HG03280 (cell line): ENCODE data around the gene HOXB1.
"Not testable (repeated sequence)": the region's sequence is repeated elsewhere in the genome, so short reads cannot be mapped to it uniquely, and the experiment has no call there.

ENCODE experiments used
- ATAC-seq: cut with Tn5 transposase; IDR thresholded peaks from one replicate; pipeline ENCODE4 v1.9.1; 2021; ENCODE audit warnings: mild to moderate bottlenecking, moderate library complexity; ENCODE audit not compliant: unreplicated experiment

The HOXB1 gene

DNA sequence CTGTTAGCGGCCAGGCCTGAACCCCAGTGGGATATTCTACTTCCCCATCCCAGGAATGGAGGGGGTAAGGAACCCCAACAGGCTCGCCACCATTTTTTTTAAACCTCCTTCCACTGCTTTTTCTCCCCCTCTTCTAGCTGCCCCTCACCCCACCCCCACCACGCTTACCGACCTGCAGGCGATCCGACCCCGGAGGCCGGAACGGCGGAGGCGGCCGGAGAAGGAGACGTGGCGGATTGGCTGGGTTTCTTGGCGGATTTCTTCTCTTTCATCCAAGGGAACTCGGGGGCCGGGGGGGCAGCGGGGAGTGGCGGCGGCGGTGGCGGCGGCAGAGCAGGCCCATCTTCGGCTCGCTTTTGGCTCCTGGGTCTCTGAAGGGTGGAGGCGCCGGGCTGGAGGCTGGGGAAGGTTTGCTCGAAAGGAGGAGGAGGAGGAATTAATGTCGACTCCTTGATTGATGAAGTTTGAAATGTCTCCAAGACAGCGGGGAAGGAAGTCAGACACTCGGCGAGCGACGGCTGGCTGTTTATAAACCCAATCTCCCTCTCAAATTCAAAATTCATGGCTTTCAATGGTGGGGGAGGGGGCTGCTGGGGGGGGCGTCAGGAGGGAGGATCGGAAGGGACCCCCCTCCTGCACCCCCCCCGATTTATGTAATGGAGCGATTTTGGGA, 13.7 kb upstream of the HOXB1 start:
- no peak for ATAC-seq

DNA sequence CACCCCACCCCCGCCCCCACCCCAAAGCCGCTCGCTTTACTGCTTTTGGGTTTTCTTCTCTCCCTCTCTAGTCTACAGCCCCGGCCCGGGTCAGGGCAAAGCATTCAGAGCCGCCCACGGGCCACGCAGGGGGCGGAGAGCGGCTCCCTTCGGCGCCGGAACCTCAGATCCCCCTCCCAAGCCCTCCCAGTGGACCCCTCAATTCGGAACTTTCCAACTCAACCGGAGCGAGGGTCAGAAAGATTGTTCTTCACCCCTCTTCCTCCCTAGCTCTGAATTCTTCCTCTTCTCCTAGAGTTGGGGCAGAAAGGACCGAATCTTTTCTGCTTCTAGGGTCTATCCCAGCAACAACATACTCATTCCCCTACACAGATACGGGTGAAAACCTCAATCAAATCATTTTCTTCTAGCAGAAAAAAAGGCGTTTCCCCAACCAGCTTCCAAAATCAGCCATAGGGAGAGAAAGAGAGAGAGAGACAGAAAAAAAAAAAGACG, 13.1 kb upstream of the HOXB1 start:
- no peak for ATAC-seq

DNA sequence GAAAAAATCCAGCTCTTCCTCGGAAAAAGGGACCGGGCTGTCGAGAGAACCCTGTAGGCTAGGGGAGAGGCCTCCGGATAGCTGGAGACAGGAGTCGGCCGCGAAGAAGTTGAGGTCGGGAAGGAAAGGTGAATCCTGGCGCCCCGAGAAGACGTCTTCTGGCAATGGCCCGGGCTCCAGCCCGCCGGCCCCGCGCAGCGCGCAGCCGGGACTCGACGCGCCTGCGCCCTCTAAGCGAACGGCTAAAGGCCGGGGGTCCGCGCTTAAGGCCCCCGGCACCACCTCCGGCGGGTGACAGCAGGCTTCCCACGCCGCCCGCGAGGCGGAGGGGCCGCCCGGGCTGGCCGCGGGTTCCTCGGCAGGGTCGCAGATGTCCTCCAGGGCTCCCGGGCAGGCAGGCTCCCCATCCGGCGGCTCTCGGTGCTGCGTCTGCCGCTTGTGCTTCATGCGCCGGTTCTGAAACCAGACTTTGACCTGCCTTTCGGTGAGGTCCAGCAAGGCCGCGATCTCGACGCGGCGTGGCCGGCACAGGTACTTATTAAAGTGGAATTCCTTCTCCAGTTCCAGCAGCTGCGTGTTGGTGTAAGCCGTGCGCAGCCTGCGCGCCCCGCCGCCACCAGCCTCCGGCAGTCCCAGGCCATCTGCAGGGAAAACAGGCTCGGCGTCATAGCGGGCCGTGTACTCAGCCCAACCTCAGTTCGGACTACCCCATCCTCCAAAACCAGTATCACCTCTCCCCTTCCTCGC, 12.5 kb upstream of the HOXB1 start:
- ATAC-seq = peak; percentile 47

DNA sequence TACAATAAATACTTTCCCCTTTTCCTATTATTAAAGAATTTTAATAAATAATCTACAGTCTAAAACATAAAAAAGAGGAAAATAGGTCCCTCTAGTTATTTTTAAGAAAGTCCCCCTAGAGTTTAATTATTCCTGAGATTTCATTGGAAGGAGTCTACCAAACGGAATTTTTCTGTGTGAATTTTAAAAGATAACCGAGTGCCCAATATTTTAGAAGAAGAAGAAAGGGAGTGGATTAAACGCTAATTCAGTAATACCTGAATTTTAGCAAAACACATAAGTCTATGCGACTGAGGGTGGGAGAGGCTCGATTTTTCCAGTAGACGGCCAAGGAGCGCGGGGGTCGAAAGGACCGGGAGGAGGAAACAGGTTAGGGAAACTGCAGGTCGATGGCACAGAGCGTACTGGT, 11.9 kb upstream of the HOXB1 start:
- ATAC-seq = no peak

DNA sequence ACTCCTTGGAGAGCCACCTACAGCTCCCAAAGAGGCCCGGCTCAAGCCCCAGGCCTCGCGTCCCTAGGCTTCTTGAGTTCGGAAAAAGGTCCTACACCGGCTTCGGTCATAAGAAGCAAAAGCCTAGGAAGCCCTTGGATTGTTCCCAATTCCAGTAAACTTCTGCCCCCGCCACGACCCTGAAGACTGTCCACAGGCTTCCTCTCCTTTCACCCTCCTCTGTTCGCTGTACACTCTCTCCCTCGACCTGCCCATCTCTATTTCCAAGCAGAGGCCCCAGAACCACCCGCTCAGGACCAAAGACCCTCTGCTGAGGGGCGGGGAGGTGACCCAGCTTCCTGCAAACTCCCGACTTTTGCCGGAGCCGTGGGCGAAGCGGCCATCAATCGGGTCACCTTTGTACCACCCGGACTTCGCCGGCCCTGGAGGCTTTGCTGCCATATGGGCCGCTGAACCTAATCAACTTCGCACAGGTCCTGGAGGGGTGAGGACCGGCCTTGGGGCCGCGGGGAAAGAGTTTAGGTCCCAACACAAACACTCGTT, 11.4 kb upstream of the HOXB1 start:
- no peak for ATAC-seq

DNA sequence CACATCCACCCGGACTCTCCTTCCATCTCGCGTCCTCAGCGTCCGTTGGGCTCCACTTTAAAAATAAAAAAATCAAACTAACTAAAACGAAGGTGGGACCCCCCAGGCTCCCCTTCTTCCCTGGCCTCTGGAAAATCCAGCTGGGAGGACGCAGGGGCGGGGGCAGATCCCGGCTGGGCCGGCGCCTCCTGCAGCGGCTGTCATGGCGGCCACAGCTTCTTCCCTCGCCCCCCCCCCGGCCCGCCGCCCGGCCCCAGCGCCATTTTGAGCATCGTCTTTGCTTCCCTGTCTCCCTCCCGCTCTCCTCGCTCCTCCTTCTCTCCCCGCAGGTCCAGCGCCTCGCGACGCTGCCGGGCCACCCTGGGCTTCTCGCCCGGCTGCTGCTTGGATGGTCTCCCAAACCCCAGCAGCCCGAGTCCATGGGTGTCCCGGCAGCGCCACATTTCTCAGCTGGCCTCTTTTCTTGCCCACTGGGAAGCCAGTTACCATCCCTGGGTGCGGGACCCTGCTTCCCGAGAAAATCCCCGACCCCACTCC, 10.8 kb upstream of the HOXB1 start:
- no peak for ATAC-seq

DNA sequence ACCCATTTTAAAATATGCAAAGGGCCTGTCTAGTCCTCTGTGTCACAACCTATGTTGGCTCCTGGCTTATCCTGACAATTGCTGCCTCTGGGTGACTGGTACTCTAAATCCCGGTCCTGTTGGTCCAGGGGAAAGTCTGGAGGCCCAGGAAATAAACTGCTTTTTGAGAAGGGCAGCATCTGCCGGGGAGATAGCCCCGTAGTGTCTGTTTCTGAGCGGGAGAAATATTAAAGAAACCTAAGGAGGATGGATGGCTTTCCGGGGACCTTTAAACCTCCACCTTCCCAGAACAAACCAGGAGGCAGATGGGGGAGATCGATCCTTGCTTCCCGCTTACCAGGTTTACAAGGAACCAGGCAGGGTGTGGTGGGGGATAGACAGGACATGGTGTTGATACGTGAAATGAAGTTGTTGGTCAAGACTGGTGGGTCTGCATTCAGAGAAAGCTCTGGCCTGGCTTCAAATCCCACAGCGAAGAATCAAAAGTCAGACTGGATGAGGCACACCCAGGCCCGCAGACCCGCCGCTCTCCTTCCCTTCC, 10.3 kb upstream of the HOXB1 start:
- no peak for ATAC-seq

DNA sequence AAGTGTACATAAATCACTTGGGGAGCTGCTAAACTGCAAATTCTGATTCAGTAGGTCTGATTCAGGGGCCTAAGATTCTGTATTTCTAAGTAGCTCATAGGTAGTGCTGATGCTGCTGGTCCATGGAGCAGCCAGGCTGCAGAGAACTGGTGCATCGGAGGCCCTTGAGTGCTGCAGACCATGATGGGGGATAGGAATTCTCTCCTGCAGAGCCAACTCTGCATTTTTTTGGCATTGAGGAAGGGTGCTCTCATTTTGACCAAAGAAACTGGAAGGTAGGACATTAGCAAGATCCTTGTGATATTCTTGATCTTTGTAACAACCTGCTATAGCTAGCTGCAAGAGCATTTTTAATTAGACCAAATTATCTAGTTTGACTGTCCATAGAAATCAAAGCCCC, 9.4 kb upstream of the HOXB1 start:
- ATAC-seq = no peak

DNA sequence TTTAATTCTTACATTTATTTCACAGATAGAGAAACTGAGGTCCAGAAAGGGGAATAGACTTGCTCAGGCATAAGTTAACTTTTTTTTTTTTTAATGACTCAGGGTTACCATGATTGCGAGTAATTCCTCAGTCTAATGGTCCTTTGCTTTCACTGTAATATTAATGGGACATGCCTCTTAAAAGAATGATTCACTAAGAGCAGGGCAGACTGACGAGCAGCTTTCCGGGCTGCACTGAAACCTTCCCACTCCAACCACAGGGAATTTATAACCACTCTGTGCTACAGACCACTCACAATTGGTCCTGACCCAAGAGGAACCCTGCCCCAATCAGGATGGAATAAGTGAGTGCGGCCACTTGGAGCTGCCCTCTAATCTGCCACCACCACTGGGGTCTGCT, 8.4 kb upstream of the HOXB1 start:
- ATAC-seq = no peak

DNA sequence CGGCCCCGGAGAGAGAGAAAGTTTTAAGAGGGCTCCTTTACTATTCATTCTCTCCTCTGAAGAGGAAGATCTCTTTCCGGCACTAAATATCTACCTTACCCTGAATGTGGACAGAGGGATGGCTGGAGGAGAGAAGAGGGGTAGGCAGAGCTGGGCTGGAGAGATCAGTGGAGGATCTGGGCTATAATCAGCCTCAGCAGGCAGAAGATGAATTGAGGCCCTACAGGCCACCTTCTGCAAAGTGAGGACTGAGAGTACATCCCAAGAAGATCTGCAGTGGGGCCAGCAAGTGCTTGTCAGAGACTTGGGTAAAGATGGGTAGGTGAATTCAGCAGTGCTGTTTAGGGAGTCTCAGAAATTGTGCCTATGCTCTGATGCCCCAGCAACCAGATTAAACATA, 6.5 kb upstream of the HOXB1 start:
- no peak for ATAC-seq

DNA sequence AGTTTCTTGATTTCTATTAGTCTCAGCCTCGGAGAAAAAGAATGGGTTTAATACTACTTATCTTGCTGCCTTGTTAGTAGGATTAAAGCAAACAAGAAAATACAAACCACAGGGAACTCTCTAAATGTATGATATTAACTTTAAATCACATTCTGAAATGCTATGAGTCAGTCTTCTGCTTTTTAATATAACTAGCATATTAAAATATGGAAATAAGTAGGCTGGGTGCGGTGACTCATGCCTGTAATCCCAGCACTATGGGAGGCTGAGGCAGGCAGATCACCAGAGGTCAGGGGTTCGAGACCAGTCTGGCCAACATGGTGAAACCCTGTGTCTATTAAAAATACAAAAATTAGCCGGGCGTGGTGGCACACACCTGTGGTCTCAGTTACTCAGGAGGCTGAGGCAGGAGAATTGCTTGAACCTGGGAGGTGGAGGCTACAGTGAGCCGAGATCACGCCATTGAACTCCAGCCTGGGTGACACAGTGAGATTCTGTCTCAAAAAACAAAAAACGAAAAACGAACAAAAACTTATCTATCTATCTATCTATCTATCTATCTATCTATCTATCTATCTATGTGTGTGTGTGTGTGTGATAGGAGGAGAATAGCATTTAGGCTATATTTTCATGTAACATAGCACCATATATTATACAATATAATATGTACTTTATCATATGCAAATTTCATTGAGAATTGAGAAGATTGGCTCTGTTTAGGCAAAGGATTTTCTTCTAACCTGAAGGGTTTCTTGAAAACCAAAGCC, 5.2 kb upstream of the HOXB1 start:
- not testable (repeated sequence) for ATAC-seq

DNA sequence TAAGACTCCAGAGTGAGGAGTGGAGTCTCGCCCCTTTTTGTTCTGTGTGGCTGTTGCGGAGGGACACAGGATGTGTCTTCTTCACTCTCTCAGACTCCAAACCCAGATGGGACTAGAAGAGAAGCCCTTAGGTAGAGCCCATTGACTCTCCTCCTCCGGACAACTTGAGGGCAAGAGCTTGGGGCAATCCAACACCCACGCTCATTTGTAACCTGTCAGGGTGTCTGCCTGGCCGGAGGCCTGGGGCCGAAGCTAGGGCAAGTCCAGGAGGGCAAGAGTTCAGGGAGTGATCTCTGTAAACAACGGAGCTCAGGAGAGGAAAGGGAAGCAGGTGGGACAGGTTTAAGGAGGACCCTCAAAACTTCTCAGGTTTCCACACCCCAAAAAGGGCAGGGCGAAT, 1.4 kb upstream of the HOXB1 start:
- no peak for ATAC-seq

DNA sequence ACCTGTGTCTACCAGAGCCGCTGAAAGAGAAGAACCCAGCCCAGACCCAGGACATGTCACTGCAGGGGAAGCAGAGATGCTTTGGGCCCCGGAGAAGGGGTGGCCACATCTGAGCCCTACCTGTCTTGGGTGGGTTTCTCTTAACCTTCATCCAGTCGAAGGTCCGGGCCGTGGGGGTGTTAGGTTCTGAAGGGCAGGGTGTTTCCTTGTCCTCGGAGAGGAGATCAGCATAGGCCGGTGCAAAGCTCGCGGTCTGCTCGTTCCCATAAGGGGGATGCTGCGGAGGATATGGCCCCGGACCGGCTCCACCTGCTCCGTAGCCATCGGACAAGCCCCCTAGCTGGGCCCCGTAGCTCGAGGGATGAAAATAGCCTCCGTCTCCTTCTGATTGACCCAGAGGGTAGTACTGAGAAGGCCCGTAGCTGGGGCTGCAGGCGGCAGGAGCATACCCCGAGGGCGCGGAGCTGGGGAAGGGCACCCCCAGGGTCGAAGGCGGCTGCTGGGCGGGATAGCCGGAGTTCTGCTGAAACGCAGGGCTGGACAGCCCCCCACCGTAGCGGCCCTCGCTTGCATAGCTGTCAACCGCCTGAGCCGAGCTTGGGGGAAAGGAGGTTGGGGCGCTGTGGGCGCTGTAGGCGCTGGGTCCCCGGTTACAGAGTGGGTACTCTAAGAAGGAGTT, 464 bp downstream of the HOXB1 start:
- ATAC-seq = no peak

DNA sequence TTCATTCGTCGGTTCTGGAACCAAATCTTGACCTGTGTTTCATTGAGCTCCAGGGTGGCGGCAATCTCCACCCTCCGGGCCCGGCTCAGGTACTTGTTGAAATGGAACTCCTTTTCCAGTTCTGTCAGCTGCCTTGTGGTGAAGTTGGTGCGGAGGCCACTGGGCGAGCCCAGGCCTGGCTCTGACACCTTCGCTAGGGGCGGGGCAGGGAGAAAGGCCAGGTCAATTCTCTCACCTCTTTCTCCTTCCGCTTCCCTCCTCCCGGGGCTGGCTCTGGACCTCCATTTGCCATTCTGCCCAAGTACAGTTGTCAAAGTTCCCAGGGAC, 1.2 kb downstream of the HOXB1 start:
- ATAC-seq = no peak

DNA sequence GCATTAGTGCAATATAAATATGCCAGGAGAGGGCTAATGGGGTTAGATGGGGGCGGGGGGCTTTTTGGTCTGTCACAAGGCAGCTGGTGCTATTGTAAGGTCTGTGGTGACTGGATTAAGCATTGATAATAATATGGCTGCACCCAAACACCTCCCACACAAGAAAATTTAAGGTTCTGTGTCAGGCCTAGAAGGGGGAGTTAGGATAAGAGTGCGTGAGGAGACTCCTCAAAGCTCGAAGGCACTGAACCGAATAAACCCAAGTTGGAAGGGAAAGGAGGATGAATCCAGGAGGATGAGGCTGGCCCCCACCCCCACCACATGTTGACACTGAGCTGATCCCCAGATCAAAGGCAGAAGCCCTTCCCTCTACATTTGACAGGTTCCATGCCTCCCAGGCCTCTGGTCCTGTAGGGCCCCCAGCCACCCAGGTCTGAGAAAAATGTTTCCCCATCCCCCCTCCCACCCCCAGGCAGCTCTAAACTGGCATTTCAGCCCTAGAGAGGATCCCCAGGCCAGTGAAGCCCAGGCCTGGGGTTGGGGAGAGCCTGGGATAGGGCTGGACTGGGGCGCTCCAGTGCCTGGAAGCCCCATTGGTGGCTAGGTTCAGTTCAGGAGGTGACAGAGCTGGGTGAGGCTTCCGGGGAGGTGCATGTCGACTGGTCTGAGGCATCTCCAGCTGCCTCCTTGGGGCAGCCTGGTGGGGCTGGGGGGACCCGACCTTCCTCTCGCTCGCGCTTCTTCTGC, 1.7 kb downstream of the HOXB1 start:
- no peak for ATAC-seq

DNA sequence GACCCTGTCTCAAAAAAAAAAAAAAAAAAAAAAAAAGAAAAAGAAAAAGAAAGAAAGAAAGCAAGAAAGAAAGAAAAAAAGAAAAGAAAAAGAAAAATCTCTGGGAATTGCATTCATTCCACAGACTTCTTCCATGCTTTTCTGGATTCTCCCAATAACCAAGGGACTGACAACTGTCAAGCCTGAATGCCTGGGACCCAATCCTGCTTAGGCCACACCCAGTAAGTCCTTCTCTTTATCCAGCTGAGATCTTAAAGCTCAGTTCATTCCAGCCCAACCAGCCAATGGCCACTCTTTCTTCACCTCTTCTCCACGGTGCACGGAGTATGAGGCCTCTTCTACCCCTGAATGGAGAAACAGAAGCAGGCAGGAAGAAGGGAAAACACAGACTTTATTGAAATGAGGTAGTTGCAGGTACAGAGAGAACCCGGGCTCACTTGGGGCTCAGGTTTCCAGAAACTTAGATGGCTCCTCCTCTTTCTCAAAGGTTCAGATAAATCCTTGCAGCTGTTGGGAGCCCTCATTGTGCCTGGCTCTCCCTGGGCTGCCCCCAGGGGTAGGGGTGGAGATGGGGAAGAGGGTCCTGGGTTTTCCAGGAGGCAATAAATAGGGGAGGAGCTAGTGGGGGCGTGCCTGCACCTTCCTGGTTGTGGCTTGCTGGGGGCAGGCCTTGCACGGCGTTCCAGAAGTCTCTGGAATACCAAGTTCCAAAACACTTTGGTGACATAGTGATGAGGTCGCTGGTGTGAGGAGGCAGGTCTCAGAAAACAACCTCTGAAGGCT, 2.5 kb downstream of the HOXB1 start:
- ATAC-seq = no peak

DNA sequence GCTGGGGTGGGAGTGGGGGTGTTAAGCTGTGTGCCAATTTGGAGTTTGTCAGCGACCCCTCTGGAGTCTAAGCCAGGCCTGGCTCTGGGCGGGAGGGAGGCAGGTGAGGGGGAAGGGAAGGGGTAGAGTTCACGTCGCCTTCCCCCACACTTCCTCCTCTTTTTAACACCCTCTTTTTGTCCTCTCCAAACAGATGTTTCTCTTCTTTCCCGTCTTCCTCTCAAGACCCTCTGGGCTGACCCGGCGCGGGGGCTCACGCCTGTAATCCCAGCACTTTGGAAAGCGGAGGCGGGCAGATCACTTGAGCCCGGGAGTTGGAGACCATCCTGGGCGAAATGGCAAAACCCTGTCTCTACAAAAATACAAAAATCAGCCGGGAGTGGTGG, 3.3 kb downstream of the HOXB1 start:
- no peak for ATAC-seq

DNA sequence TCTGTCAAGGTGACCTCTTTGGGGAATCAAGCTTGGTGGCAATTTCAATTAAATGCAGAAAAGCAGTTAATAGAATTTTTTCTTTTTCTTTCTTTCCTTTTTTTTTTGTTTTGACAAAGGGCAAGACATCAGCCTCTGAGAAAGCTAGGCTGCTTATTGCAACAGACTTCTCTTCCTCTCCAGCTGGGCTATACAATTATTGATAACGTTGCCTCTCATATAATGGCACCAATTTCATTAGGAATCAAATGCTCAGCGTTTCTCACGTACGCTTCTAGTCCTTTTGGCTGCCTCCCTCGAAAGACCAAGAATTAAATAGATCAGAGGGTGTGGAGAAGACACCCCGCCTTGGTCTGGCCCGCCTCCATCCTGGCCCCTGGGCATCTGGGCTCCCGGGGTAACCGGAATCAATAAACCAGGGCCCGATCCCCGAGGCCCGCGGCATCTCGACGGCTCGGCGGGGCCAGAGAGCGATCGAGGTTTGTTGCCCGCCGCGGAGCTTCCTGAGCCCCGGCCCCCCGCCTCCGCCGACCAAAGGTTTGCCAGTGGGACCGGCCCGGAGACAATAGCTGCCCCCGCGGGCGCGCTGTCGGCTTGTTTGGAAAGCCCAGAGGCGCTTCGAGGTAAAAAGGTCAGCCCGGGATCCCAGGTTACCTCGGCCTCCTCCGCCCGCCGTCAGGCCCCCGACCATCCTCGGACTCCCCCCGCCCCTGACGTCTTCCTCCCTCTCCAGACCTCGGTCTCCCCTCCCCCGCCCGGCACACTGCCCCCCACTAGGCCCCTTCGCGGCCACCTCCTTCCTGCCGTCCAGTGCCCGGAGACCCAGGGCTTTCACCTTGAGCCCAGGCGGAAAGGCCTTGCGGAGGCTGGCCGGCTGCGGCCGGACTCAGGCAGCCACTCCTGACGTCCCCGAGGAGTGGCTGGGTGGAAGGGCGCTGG, 3.9 kb downstream of the HOXB1 start:
- ATAC-seq = no peak
